Natural killer cell treated with Interleukin-12 subunit alpha and Interleukin-12 subunit beta and Interleukin-15 and Interleukin-18, amount 100 ng/mL, for 72 hours (primary cell): ENCODE results near the gene TYRO3. TPM values are rescaled to one million over a fixed set of nuclear protein-coding genes. Genes with fewer than 3 reads are reported as not detected.

Experiments
- ATAC-seq, 2 donors: fragments of 150-1000 bp; cut with Tn5 transposase in 1 of 2; sonication (Bioruptor Pico), chemical (Tn5 transposase) in 1 of 2; 2 replicates each; pipeline ENCODE4 v1.10.0; 2021
- DNase-seq: peaks from one replicate; pipeline ENCODE4 v3.0.0; 2022; ENCODE audit warnings: low spot score
- H3K27ac Mint-ChIP-seq, 2 donors: 1 replicate in 1 of 2; 2 replicates in 1 of 2; pipeline ENCODE4 v1.8.0; 2022; ENCODE audit warnings: mixed read lengths in 2 of 2, mild to moderate bottlenecking in 1 of 2, moderate library complexity in 1 of 2
- H3K27me3 Mint-ChIP-seq, 2 donors: 1 replicate in 1 of 2; 2 replicates in 1 of 2; pipeline ENCODE4 v1.8.0; 2022; ENCODE audit warnings: mixed read lengths in 2 of 2
- H3K36me3 Mint-ChIP-seq: one replicate; pipeline ENCODE4 v1.8.0; 2022; ENCODE audit warnings: mixed read lengths
- H3K4me1 Mint-ChIP-seq, 2 donors: 1 replicate in 1 of 2; 2 replicates in 1 of 2; pipeline ENCODE4 v1.8.0; 2022; ENCODE audit warnings: low read depth in 2 of 2, mixed read lengths in 2 of 2, mild to moderate bottlenecking in 1 of 2
- H3K4me3 Mint-ChIP-seq: one replicate; pipeline ENCODE4 v1.8.0; 2022; ENCODE audit warnings: mixed read lengths
- H3K9me3 Mint-ChIP-seq: 2 replicates; pipeline ENCODE4 v1.8.0; 2022; ENCODE audit warnings: mixed read lengths
- total RNA-seq, 2 donors: library from RNA; stranded (reverse); gene quantifications; one replicate each; pipeline ENCODE4 v1.2.3, GENCODE V29; 2022

TYRO3 gene
- total RNA-seq, 2 donors from 2014 or later, result 0.36 to 0.86 TPM

- Mint-ChIP-seq H3K27me3 (no peaks in the 10 kb centered on the region), H3K36me3 (no peaks in the 10 kb centered on the region), H3K4me1 (peaks cover 7 to 9% of the 10 kb centered on the region in 2 donors), H3K4me3 (peak overlapping the region; percentile 77), H3K9me3 (no peaks in the 10 kb centered on the region), H3K27ac (peak overlapping the region; percentile 29 to 33)
- DNase-seq (no peak), ATAC-seq (no peak)
These were observed 61.7 kb downstream of the TYRO3 start for GRCh38 chr15:41620536-41621199.

GRCh38 chr15:41621200-41622193 lies 62.5 kb downstream of the TYRO3 start:
- no peaks in the 10 kb centered on the region for H3K27me3 Mint-ChIP-seq
- H3K27ac Mint-ChIP-seq, result peak overlapping the region; percentile 33 to 59
- no peaks in the 10 kb centered on the region for H3K36me3 Mint-ChIP-seq
- DNase-seq (peak; percentile 80), ATAC-seq (peak; percentile 90 to 93)
- peak overlapping the region; percentile 77 for H3K4me3 Mint-ChIP-seq
- peaks cover 7 to 9% of the 10 kb centered on the region in 2 donors for H3K4me1 Mint-ChIP-seq
- no peaks in the 10 kb centered on the region for H3K9me3 Mint-ChIP-seq

- no peak for ATAC-seq
- no peaks in the 10 kb centered on the region for H3K27me3 Mint-ChIP-seq
- no peak for DNase-seq
- H3K4me3 Mint-ChIP-seq, result peak overlapping the region; percentile 77
- H3K27ac Mint-ChIP-seq, result no peak overlapping the region
- H3K36me3 Mint-ChIP-seq, result no peaks in the 10 kb centered on the region
- no peaks in the 10 kb centered on the region for H3K9me3 Mint-ChIP-seq
- peaks cover 7 to 9% of the 10 kb centered on the region in 2 donors for H3K4me1 Mint-ChIP-seq
These were observed 63.9 kb downstream of the TYRO3 start for GRCh38 chr15:41622901-41623300.

GRCh38 chr15:41627203-41627602 lies 68.2 kb downstream of the TYRO3 start:
- no peak for DNase-seq
- peaks cover 3 to 6% of the 10 kb centered on the region in 2 donors for H3K27me3 Mint-ChIP-seq
- no peaks in the 10 kb centered on the region for H3K36me3 Mint-ChIP-seq
- no peak overlapping the region for H3K4me3 Mint-ChIP-seq
- H3K4me1 Mint-ChIP-seq, result no peaks in the 10 kb centered on the region
- no peak for ATAC-seq
- H3K9me3 Mint-ChIP-seq, result no peaks in the 10 kb centered on the region
- H3K27ac Mint-ChIP-seq, result no peak overlapping the region

- ATAC-seq (no peak), DNase-seq (no peak)
- Mint-ChIP-seq H3K27me3 (peaks cover 3 to 6% of the 10 kb centered on the region in 2 donors), H3K4me1 (peaks cover 2 to 7% of the 10 kb centered on the region in 2 donors), H3K4me3 (no peak overlapping the region), H3K9me3 (no peaks in the 10 kb centered on the region), H3K27ac (no peak overlapping the region), H3K36me3 (no peaks in the 10 kb centered on the region)
These were observed 70.5 kb downstream of the TYRO3 start for GRCh38 chr15:41629463-41629862.

- Mint-ChIP-seq H3K9me3 (no peaks in the 10 kb centered on the region), H3K4me1 (peaks cover 4 to 9% of the 10 kb centered on the region in 2 donors), H3K27me3 (peaks cover 3 to 6% of the 10 kb centered on the region in 2 donors), H3K27ac (no peak overlapping the region), H3K36me3 (no peaks in the 10 kb centered on the region), H3K4me3 (no peak overlapping the region)
- no peak for ATAC-seq
- no peak for DNase-seq
These were observed 70.9 kb downstream of the TYRO3 start for GRCh38 chr15:41629883-41630282.

- Mint-ChIP-seq H3K27ac (no peak overlapping the region), H3K36me3 (no peaks in the 10 kb centered on the region), H3K27me3 (peaks cover 3 to 6% of the 10 kb centered on the region in 2 donors), H3K4me3 (no peak overlapping the region), H3K4me1 (peaks cover 4 to 9% of the 10 kb centered on the region in 2 donors), H3K9me3 (no peaks in the 10 kb centered on the region)
- ATAC-seq, result no peak
- no peak for DNase-seq
These were observed 71.7 kb downstream of the TYRO3 start for GRCh38 chr15:41630616-41631217.

- H3K4me1 Mint-ChIP-seq, result peaks cover 4 to 9% of the 10 kb centered on the region in 2 donors
- H3K4me3 Mint-ChIP-seq, result no peak overlapping the region
- ATAC-seq (no peak), DNase-seq (no peak)
- H3K27me3 Mint-ChIP-seq, result peaks cover 3 to 6% of the 10 kb centered on the region in 2 donors
- H3K27ac Mint-ChIP-seq, result no peak overlapping the region
- H3K9me3 Mint-ChIP-seq, result no peaks in the 10 kb centered on the region
- H3K36me3 Mint-ChIP-seq, result no peaks in the 10 kb centered on the region
These were observed 73.0 kb downstream of the TYRO3 start for GRCh38 chr15:41631880-41632470.

Other genes with a start within 250 kb of the TYRO3 start
- gene OIP5, start 226.6 kb upstream of the TYRO3 start, total RNA-seq, result 10 to 100 TPM in 1 of 2 donors, 1 to 10 TPM in 1; 8.2 to 15.1 TPM
- 100 to 1,000 TPM in 1 of 2 donors, 10 to 100 TPM in 1; 80.5 to 118 TPM for gene NUSAP1, start 226.3 kb upstream of the TYRO3 start, total RNA-seq
- gene NDUFAF1, start 156.7 kb upstream of the TYRO3 start, total RNA-seq, result 10 to 100 TPM; 20.2 to 20.9 TPM
- gene RTF1, start 142.1 kb upstream of the TYRO3 start, total RNA-seq, result 10 to 100 TPM; 34.2 to 38.1 TPM
- gene ITPKA, start 65.3 kb upstream of the TYRO3 start, total RNA-seq, result under 1 TPM in 1 of 2 donors, not detected in 1; 0.22 TPM
- under 1 TPM in 1 of 2 donors, not detected in 1; 0.47 TPM for gene LTK, start 45.4 kb upstream of the TYRO3 start, total RNA-seq
- 10 to 100 TPM; 46.0 to 72.3 TPM for gene RPAP1, start 15.0 kb upstream of the TYRO3 start, total RNA-seq
- 10 to 100 TPM; 42.6 to 54.8 TPM for gene MGA, start 101.2 kb downstream of the TYRO3 start, total RNA-seq
- gene MAPKBP1, start 215.3 kb downstream of the TYRO3 start, total RNA-seq, result 10 to 100 TPM; 30.6 to 53.2 TPM